H9 (cell line): Measurements from ENCODE around the gene TCF4. TPM values are rescaled to one million over a fixed set of nuclear protein-coding genes. Genes with fewer than 3 reads are reported as not detected.

Experiments used
- DNase-seq: peaks from one replicate; pipeline ENCODE4 v3.0.0-alpha.2; 2017
- H2AFZ ChIP-seq: one replicate; pipeline ENCODE4 v1.6.1; 2013; ENCODE audit warnings: mild to moderate bottlenecking, low read length, control low read depth, moderate library complexity
- H2AK5ac ChIP-seq: 2 replicates; pipeline ENCODE4 v1.6.1; 2013; ENCODE audit warnings: low read length, control low read depth, mixed read lengths; ENCODE audit not compliant: insufficient read length
- H2BK120ac ChIP-seq: one replicate; pipeline ENCODE4 v1.6.1; 2013; ENCODE audit warnings: low read depth, mild to moderate bottlenecking, low read length, control low read depth, inconsistent platforms; ENCODE audit not compliant: poor library complexity, severe bottlenecking
- H2BK12ac ChIP-seq: 2 replicates; pipeline ENCODE4 v1.6.1; 2013; ENCODE audit warnings: low read length, control low read depth, mixed read lengths, low read depth; ENCODE audit not compliant: insufficient read length
- H2BK15ac ChIP-seq: 2 replicates; pipeline ENCODE4 v1.6.1; 2013; ENCODE audit warnings: low read depth, low read length, control low read depth
- H2BK20ac ChIP-seq: one replicate; pipeline ENCODE4 v1.6.1; 2013; ENCODE audit warnings: low read depth, mild to moderate bottlenecking, low read length, control low read depth, inconsistent platforms; ENCODE audit not compliant: poor library complexity, severe bottlenecking
- H2BK5ac ChIP-seq: 2 replicates; pipeline ENCODE4 v1.6.1; 2013; ENCODE audit warnings: low read length, control low read depth, mixed read lengths; ENCODE audit not compliant: insufficient read length
- H3K14ac ChIP-seq: 2 replicates; pipeline ENCODE4 v1.6.1; 2013; ENCODE audit warnings: low read length, control low read depth; ENCODE audit not compliant: insufficient read depth
- H3K18ac ChIP-seq: 2 replicates; pipeline ENCODE4 v1.6.1; 2013; ENCODE audit warnings: low read depth, mild to moderate bottlenecking, mixed read lengths, low read length, control low read depth; ENCODE audit not compliant: insufficient read length
- H3K23ac ChIP-seq: 2 replicates; pipeline ENCODE4 v1.6.1; 2013; ENCODE audit warnings: low read length, control low read depth, mixed read lengths, low read depth; ENCODE audit not compliant: insufficient read length
- H3K23me2 ChIP-seq: 2 replicates; pipeline ENCODE4 v1.6.1; 2013; ENCODE audit warnings: low read depth, mild to moderate bottlenecking, mixed read lengths, low read length, control low read depth; ENCODE audit not compliant: insufficient read length, poor library complexity, severe bottlenecking
- H3K27ac ChIP-seq: 2 replicates; pipeline ENCODE4 v1.5.1; 2013; ENCODE audit warnings: low read length, control low read depth, mixed read lengths, low read depth; ENCODE audit not compliant: insufficient read length
- H3K27me3 ChIP-seq: 2 replicates; pipeline ENCODE4 v1.6.1; 2013; ENCODE audit warnings: low read length, control low read depth, inconsistent platforms; ENCODE audit not compliant: insufficient read depth
- H3K4ac ChIP-seq: 2 replicates; pipeline ENCODE4 v1.6.1; 2013; ENCODE audit warnings: low read depth, mild to moderate bottlenecking, control low read depth, inconsistent platforms, low read length, moderate library complexity
- H3K4me1 ChIP-seq: 2 replicates; pipeline ENCODE4 v1.6.1; 2013; ENCODE audit warnings: low read length, control low read depth, inconsistent platforms; ENCODE audit not compliant: insufficient read depth
- H3K4me2 ChIP-seq: 2 replicates; pipeline ENCODE4 v1.6.1; 2013; ENCODE audit warnings: low read length, control low read depth, mixed read lengths; ENCODE audit not compliant: insufficient read length, insufficient read depth
- H3K56ac ChIP-seq: 2 replicates; pipeline ENCODE4 v1.6.1; 2013; ENCODE audit warnings: low read depth, mild to moderate bottlenecking, mixed read lengths, low read length, control low read depth; ENCODE audit not compliant: insufficient read length
- H3K79me1 ChIP-seq: 2 replicates; pipeline ENCODE4 v1.6.1; 2013; ENCODE audit warnings: low read depth, mild to moderate bottlenecking, moderate library complexity, low read length, control low read depth, inconsistent platforms; ENCODE audit not compliant: insufficient read depth, poor library complexity, severe bottlenecking
- H3K79me2 ChIP-seq: 2 replicates; pipeline ENCODE4 v1.6.1; 2013; ENCODE audit warnings: low read length, control low read depth, inconsistent platforms; ENCODE audit not compliant: insufficient read depth
- H3K9ac ChIP-seq: 2 replicates; pipeline ENCODE4 v1.6.1; 2013; ENCODE audit warnings: low read length, control low read depth, mixed read lengths; ENCODE audit not compliant: insufficient read length; ENCODE audit errors: extremely low read depth
- H3K9me3 ChIP-seq: one replicate; pipeline ENCODE4 v1.6.1; 2013; ENCODE audit warnings: low read depth, low read length, inconsistent platforms; ENCODE audit not compliant: control insufficient read depth
- H3T11ph ChIP-seq: one replicate; pipeline ENCODE4 v1.6.1; 2013; ENCODE audit warnings: mild to moderate bottlenecking, low read length, control low read depth, inconsistent platforms
- H4K20me1 ChIP-seq: one replicate; pipeline ENCODE4 v1.6.1; 2013; ENCODE audit not compliant: control insufficient read depth, insufficient read length, insufficient read depth
- H4K5ac ChIP-seq: 2 replicates; pipeline ENCODE4 v1.6.1; 2013; ENCODE audit warnings: low read depth, mild to moderate bottlenecking, mixed read lengths, low read length, control low read depth; ENCODE audit not compliant: insufficient read length
- H4K8ac ChIP-seq: replicated peaks from 2 replicates; pipeline ENCODE4 v1.6.1; 2013; ENCODE audit warnings: low read length, control low read depth, mixed read lengths, low read depth; ENCODE audit not compliant: insufficient read length
- H4K91ac ChIP-seq: 2 replicates; pipeline ENCODE4 v1.6.1; 2013; ENCODE audit warnings: low read depth, mild to moderate bottlenecking, moderate library complexity, mixed read lengths, low read length, control low read depth; ENCODE audit not compliant: insufficient read length
- H3K27ac Mint-ChIP-seq, 3 experiments: 2 replicates in 2 of 3; 3 replicates in 1 of 3; pipeline ENCODE4 v1.8.0; 2020 to 2021; ENCODE audit warnings: mixed read lengths in 3 of 3, mild to moderate bottlenecking in 1 of 3, moderate library complexity in 1 of 3
- H3K27me3 Mint-ChIP-seq: 2 replicates; pipeline ENCODE4 v1.8.0; 2021; ENCODE audit warnings: low read depth, mild to moderate bottlenecking, moderate library complexity, mixed read lengths
- H3K36me3 Mint-ChIP-seq, 3 experiments: 2 replicates in 2 of 3; 3 replicates in 1 of 3; pipeline ENCODE4 v1.8.0; 2020 to 2021; ENCODE audit warnings: low read depth in 3 of 3, mixed read lengths in 3 of 3; ENCODE audit not compliant: insufficient read depth in 1 of 3
- H3K4me1 Mint-ChIP-seq, 2 experiments: 2 replicates each; pipeline ENCODE4 v1.8.0; 2020; ENCODE audit warnings: mixed read lengths in 2 of 2
- H3K4me3 Mint-ChIP-seq, 2 experiments: 2 replicates in 1 of 2; 3 replicates in 1 of 2; pipeline ENCODE4 v1.8.0; 2020 to 2021; ENCODE audit warnings: mild to moderate bottlenecking in 2 of 2, mixed read lengths in 2 of 2, moderate library complexity in 1 of 2
- H3K9me3 Mint-ChIP-seq, 2 experiments: 2 replicates in 1 of 2; 3 replicates in 1 of 2; pipeline ENCODE4 v1.8.0; 2020; ENCODE audit warnings: mild to moderate bottlenecking in 2 of 2, mixed read lengths in 2 of 2, moderate library complexity in 1 of 2
- CTCF ChIP-seq: fragments of 200-600 bp; sonication (generic); conservative IDR thresholded peaks from 3 replicates; pipeline ENCODE4 v1.8.0; 2021; ENCODE audit warnings: antibody characterized with exemption, mild to moderate bottlenecking
- WGBS: extraction: QIAGEN DNeasy Blood & Tissue Kit; methylation state at CpG from one replicate; pipeline ENCODE4 v1.1.7; 2013; ENCODE audit warnings: missing lambda C conversion rate, low lambda C conversion rate, mixed read lengths; ENCODE audit not compliant: insufficient read length; ENCODE audit errors: extremely low coverage; 5-methylcytosine and 5-hydroxymethylcytosine counted together
- total RNA-seq: library from RNA; stranded (reverse); gene quantifications from 2 replicates; pipeline ENCODE4 v1.2.1, GENCODE V29; 2021

TCF4 gene
- total RNA-seq, 1 experiment from 2014 or later, result 99.4 TPM

DNA sequence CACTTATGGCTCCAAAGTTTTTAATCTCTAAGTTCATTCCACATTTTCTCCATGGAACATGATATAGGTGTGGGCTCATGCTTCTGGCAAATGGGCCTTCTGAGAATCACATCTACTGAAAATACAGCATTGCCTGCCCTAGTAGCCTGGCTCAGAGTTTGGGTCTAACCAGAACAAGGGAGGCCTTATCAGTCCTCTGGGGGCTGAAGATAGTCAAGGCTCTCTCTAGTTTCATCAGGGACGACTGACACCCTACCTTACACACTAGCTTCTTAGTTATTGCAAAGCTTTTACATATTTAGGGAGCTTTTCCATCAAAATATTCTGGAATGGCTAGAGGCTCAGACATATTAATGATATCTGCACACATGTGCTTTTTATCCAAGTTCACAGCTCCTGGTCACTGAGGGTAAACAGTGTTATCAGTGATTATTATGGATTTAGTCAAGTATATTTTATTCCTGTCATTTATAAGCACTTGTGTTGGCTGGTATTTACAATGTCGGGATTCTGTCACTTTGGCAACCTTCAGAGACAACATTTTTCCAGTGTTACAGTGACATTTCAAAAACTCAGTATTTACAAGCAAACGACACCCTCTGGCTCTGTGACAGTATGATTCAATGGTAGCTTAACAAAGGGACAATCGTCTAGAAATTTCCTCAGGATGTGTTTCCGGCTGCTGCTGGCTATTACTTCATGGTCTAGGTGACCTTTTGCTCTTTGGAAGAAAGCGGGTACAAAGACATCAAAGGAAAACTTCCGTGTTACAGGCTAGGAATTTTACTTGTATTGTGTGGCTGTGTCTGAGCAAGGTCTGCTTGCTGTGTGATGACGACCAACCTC lies 200.6 kb downstream of the TCF4 start:
- H3K79me2 ChIP-seq, result peaks cover 6% of the 10 kb centered on the region
- H3K9me3 ChIP-seq, result no peaks in the 10 kb centered on the region
- no peak overlapping the region for H3K9ac ChIP-seq
- no peak overlapping the region for H2BK12ac ChIP-seq
- no peak overlapping the region for H3K4ac ChIP-seq
- no peak overlapping the region for H2BK15ac ChIP-seq
- peak overlapping the region in 1 of 3 experiments; percentile 11; a peak in 1 of 7 replicates for H3K27ac Mint-ChIP-seq
- no peak for DNase-seq
- H2BK120ac ChIP-seq, result no peak overlapping the region
- no peaks in the 10 kb centered on the region for H3K27me3 Mint-ChIP-seq
- H4K5ac ChIP-seq, result no peak overlapping the region
- H2AFZ ChIP-seq, result no peak overlapping the region
- no peak overlapping the region for H3K56ac ChIP-seq
- no peak overlapping the region for H2AK5ac ChIP-seq
- H4K8ac ChIP-seq, result no peak overlapping the region
- no peaks in the 10 kb centered on the region for H4K20me1 ChIP-seq
- H3K23ac ChIP-seq, result no peak overlapping the region
- H3K4me3 Mint-ChIP-seq, result no peak overlapping the region
- no peak overlapping the region for H2BK20ac ChIP-seq
- TF ChIP-seq CTCF, result no peak
- no CpG with 5 or more reads among the region's 8 CpGs for WGBS
- peaks cover 14 to 16% of the 10 kb centered on the region in 2 experiments for H3K9me3 Mint-ChIP-seq
- no peak overlapping the region for H2BK5ac ChIP-seq
- no peaks in the 10 kb centered on the region for H3K27me3 ChIP-seq
- peaks cover 6% of the 10 kb centered on the region for H3K79me1 ChIP-seq
- H3T11ph ChIP-seq, result no peak overlapping the region
- H3K14ac ChIP-seq, result no peak overlapping the region
- H3K4me2 ChIP-seq, result no peak overlapping the region
- H3K18ac ChIP-seq, result no peak overlapping the region
- H3K4me1 ChIP-seq, result no peaks in the 10 kb centered on the region
- peaks cover 21 to 29% (median 23%) of the 10 kb centered on the region in 3 experiments for H3K36me3 Mint-ChIP-seq
- no peak overlapping the region for H4K91ac ChIP-seq
- H3K23me2 ChIP-seq, result no peaks in the 10 kb centered on the region
- H3K27ac ChIP-seq, result no peak overlapping the region
- peaks cover 17 to 23% of the 10 kb centered on the region in 2 experiments for H3K4me1 Mint-ChIP-seq
